HG03442 (cell line): Measurements from ENCODE around the gene OR10K2.
"Not testable (repeated sequence)": the region's sequence is repeated elsewhere in the genome, so short reads cannot be mapped to it uniquely, and the experiment has no call there.

ENCODE experiments used
- ATAC-seq: cut with Tn5 transposase; IDR thresholded peaks from one replicate; pipeline ENCODE4 v1.9.1; 2021; ENCODE audit warnings: mild to moderate bottlenecking, moderate library complexity; ENCODE audit not compliant: unreplicated experiment

Gene OR10K2

GRCh38 chr1:158374101-158374500, 51.9 kb downstream of the OR10K2 start:
- ATAC-seq = not testable (repeated sequence)

GRCh38 chr1:158371188-158371953, 54.7 kb downstream of the OR10K2 start:
- peak; percentile 99 for ATAC-seq
